ENCODE results near the gene GNRH2.

DNA sequence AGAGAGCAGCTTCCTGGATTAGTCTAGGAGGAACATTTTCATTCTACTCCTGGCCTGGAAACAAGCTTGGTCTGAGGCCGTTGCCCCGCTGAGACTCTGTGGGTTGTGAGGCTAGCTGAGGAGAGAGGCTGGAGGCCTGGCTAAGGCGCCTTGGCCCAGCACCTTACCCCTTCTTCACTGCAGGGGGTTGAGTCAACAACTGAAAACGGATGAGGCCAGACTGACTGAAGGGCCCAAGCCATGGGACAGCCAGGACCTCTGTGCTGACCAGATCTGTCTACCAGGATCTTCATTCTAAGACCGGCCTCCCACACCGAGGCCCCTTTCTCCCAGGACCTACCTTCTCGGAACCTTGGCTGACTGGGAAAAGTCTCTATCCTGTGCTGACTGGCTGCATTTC lies 44.6 kb downstream of the GNRH2 start:
- no peak for TF ChIP-seq RAD21 (IDR thresholded peaks at IDR 0.05; ENCODE audit: low read length)
- no peak for TF ChIP-seq EZH2phosphoT487 (IDR thresholded peaks at IDR 0.05; ENCODE audit: borderline replicate concordance, low read depth)
- TF ChIP-seq EP300 (IDR thresholded peaks at IDR 0.05; ENCODE audit: borderline replicate concordance in 1 of 2, low read depth in 1 of 2, low read length in 1 of 2) = no peak
- TF ChIP-seq, protein P1, sequence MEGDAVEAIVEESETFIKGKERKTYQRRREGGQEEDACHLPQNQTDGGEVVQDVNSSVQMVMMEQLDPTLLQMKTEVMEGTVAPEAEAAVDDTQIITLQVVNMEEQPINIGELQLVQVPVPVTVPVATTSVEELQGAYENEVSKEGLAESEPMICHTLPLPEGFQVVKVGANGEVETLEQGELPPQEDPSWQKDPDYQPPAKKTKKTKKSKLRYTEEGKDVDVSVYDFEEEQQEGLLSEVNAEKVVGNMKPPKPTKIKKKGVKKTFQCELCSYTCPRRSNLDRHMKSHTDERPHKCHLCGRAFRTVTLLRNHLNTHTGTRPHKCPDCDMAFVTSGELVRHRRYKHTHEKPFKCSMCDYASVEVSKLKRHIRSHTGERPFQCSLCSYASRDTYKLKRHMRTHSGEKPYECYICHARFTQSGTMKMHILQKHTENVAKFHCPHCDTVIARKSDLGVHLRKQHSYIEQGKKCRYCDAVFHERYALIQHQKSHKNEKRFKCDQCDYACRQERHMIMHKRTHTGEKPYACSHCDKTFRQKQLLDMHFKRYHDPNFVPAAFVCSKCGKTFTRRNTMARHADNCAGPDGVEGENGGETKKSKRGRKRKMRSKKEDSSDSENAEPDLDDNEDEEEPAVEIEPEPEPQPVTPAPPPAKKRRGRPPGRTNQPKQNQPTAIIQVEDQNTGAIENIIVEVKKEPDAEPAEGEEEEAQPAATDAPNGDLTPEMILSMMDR (IDR thresholded peaks at IDR 0.05) = no peak
- TF ChIP-seq TAF1 (IDR thresholded peaks at IDR 0.05; ENCODE audit: borderline replicate concordance, low read depth, low read length) = no peak
- no peak for TF ChIP-seq PBX3 (IDR thresholded peaks at IDR 0.05)
- TF ChIP-seq SIN3A (IDR thresholded peaks at IDR 0.05; ENCODE audit: borderline replicate concordance, low read depth, low read length) = no peak
- TF ChIP-seq USF2 (IDR thresholded peaks at IDR 0.05; ENCODE audit: borderline replicate concordance, low read depth, low read length) = no peak
- no peak for TF ChIP-seq POLR2AphosphoS5 (IDR thresholded peaks at IDR 0.05; ENCODE audit: low read depth, low read length)
- TF ChIP-seq, protein P2, sequence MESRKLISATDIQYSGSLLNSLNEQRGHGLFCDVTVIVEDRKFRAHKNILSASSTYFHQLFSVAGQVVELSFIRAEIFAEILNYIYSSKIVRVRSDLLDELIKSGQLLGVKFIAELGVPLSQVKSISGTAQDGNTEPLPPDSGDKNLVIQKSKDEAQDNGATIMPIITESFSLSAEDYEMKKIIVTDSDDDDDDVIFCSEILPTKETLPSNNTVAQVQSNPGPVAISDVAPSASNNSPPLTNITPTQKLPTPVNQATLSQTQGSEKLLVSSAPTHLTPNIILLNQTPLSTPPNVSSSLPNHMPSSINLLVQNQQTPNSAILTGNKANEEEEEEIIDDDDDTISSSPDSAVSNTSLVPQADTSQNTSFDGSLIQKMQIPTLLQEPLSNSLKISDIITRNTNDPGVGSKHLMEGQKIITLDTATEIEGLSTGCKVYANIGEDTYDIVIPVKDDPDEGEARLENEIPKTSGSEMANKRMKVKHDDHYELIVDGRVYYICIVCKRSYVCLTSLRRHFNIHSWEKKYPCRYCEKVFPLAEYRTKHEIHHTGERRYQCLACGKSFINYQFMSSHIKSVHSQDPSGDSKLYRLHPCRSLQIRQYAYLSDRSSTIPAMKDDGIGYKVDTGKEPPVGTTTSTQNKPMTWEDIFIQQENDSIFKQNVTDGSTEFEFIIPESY (IDR thresholded peaks at IDR 0.05; ENCODE audit: borderline replicate concordance, low read depth) = no peak
